ENCODE measurements around the gene P2RY11. TPM values are rescaled to one million over a fixed set of nuclear protein-coding genes. Genes with fewer than 3 reads are reported as not detected.

P2RY11 gene
- total and polyA plus RNA-seq, 8 donors, result 8.4 to 24.4 (median 12.9) TPM

DNA sequence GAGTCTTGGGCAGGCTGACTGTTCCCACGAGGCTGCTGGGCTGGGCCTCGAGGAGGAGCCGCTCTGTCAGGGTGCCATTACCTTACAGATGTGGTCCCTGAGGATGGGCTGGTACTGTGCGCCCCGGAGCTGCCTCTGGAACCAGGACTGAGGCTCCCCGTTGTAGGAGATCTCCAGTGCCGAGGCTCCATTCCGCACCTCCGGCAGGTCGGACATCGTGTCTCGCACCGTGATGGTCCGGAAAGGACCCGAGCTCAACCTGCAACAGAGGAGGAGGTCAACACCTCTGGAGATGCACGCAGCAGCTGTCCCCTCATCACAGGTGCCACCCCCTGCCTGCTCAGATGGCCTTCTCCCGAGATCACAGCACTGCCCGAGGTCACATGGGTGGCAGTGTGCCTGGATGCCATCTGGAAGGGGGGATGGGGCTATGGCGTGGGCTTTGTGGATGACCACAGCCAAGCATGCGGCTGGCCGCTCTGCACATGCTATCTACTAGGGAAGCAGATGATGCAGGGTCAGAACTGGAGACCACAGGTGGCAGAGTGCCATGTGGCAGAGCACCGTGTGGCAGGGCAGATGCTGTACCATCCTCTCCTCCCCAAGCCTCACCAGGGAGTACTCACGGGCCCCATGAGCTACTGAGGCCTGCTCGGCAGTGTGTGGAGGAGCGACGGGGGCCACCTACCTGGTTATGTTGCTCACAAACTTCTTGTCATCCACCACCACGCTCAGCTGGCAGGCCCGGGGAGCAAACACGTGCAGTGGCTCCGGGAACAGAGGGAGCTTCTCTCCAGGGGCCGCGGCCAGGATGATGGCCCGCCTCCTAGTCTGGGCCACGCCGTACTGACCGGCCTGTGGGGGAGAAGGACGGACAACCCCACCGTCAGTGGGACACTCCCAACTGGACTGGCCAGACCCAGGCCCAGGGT is 26.5 kb downstream of the P2RY11 start:
- peaks cover 0 to 100% of the 10 kb centered on the region in 2 donors for H3K36me3 ChIP-seq

DNA sequence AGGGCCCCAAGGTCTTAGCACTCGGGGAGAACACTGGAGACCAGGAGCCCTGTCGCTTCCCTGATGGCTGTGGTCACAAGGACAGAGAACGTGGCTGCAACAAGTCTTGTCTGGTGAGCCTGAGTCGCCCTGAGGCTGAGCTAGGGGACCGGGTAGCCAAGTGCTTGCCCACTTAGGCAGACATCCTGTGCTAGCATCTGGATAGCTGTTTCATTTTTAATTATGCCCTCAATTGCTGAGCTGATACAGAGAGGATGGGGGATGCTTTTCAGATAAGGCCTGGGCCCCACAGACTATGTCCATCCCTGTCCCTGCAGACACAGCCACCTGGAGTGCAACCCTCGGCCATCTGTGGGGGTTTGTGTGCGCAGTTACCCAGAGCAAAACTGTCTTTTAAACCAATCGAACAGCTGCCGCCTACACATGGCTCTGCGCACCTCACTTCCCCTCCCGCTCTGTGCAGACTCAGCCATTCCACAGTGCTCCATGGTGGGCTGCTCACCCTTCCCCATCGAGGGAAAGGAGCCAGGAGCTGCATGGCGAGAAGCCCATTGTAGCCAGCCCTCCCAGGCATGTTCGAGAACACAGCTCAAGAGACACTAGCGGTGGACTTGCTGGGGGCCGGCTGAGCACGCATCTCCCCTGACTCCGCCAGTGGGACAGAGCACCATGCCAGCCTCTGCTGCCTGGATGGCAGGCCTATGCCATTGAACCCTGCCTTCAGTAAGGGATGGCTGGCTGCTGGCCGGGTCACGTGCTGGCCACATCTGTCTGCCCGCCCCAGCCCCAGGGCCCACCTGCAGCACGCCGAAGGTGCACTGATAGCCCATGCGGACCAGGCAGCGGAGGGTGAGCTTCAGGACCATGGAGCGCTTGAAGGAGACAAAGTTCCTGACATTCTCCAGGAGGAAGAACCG is 27.6 kb downstream of the P2RY11 start:
- peaks cover 0 to 5% of the 10 kb centered on the region in 2 donors for H3K4me1 ChIP-seq
- TF ChIP-seq, protein P1, sequence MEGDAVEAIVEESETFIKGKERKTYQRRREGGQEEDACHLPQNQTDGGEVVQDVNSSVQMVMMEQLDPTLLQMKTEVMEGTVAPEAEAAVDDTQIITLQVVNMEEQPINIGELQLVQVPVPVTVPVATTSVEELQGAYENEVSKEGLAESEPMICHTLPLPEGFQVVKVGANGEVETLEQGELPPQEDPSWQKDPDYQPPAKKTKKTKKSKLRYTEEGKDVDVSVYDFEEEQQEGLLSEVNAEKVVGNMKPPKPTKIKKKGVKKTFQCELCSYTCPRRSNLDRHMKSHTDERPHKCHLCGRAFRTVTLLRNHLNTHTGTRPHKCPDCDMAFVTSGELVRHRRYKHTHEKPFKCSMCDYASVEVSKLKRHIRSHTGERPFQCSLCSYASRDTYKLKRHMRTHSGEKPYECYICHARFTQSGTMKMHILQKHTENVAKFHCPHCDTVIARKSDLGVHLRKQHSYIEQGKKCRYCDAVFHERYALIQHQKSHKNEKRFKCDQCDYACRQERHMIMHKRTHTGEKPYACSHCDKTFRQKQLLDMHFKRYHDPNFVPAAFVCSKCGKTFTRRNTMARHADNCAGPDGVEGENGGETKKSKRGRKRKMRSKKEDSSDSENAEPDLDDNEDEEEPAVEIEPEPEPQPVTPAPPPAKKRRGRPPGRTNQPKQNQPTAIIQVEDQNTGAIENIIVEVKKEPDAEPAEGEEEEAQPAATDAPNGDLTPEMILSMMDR (IDR thresholded peaks at IDR 0.05), result no peak
- intact Hi-C loops (cut with DNase I), result no loop called here
- no peak overlapping the region for H3K27ac ChIP-seq
- H3K27me3 ChIP-seq, result no peaks in the 10 kb centered on the region
- H3K9me3 ChIP-seq, result no peaks in the 10 kb centered on the region
- H3K36me3 ChIP-seq, result peaks cover 0 to 100% of the 10 kb centered on the region in 2 donors
- ATAC-seq, result no peak
- DNase-seq, result no peak
- no peak overlapping the region for H3K4me3 ChIP-seq

More for the DNA sequence above, 26.5 kb downstream of the P2RY11 start:
- Histone ChIP-seq H3K4me3 (no peak overlapping the region), H3K27ac (no peak overlapping the region), H3K4me1 (peaks cover 0 to 5% of the 10 kb centered on the region in 2 donors), H3K27me3 (no peaks in the 10 kb centered on the region), H3K9me3 (no peaks in the 10 kb centered on the region)
- DNase-seq (no peak), ATAC-seq (no peak)
- TF ChIP-seq, protein P1 (IDR thresholded peaks at IDR 0.05), result no peak
- intact Hi-C loops (cut with DNase I), result no loop called here

DNA sequence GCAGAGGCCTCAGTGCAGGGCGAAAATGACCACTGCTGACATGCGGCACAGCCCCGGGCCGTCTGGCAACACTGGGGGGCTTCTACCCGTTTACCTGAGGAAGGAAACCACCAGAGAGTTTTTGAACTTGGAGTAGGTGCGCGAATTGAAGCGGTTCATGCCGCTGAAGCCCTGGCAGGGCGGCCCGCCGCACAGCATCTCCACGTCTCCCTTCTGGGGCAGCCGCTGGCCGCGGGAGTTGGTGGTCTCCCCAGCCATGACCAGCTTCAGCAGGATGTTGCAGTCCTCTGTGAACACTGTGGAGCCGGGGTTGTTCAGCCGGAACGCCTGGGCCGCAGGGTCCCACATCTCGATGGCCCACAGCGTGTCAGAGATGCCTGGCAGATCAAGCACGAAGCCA is 28.5 kb downstream of the P2RY11 start:
- H3K27ac ChIP-seq, result no peak overlapping the region
- peaks cover 0 to 5% of the 10 kb centered on the region in 2 donors for H3K4me1 ChIP-seq
- H3K9me3 ChIP-seq, result no peaks in the 10 kb centered on the region
- no peak overlapping the region for H3K4me3 ChIP-seq
- intact Hi-C loops (cut with DNase I), result no loop called here
- peaks cover 0 to 100% of the 10 kb centered on the region in 2 donors for H3K36me3 ChIP-seq
- TF ChIP-seq, protein P1 (IDR thresholded peaks at IDR 0.05), result no peak
- ATAC-seq (no peak), DNase-seq (no peak)
- no peaks in the 10 kb centered on the region for H3K27me3 ChIP-seq

DNA sequence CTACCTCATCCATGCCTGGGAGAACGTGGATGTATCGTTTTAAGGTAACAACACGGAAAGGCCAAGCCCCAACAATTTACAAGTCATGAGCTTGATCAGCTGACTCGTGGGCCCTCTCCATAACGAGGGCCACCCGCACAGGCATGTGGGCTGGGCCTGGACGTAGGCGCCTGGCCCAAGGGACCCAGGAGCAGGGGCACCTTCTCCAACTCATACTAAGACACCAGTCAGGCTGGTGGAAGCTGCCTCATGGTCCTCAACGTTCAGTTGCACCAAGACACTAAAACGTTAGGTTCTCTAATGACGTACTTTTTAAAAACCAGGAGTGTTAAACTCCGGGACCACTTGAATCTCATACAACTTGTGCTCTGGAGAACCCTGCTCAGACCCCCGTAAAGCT is 30.0 kb downstream of the P2RY11 start:
- TF ChIP-seq, protein P1 (IDR thresholded peaks at IDR 0.05), result no peak
- ATAC-seq, result no peak
- Histone ChIP-seq H3K4me1 (peaks cover 0 to 5% of the 10 kb centered on the region in 2 donors), H3K9me3 (no peaks in the 10 kb centered on the region), H3K27ac (no peak overlapping the region), H3K36me3 (peaks cover 0 to 100% of the 10 kb centered on the region in 2 donors), H3K27me3 (no peaks in the 10 kb centered on the region), H3K4me3 (no peak overlapping the region)
- DNase-seq, result no peak
- intact Hi-C loops (cut with DNase I), result no loop called here

All from left lung (tissue), 10 donors.